Omental fat pad (tissue), 4 donors: Measurements from ENCODE around the gene DNAH9. TPM values are rescaled to one million over a fixed set of nuclear protein-coding genes. Genes with fewer than 3 reads are reported as not detected.
A peak's percentile ranks its signal among the peaks of the same experiment; 100 is the strongest.
"Not testable (repeated sequence)": the region's sequence is repeated elsewhere in the genome, so short reads cannot be mapped to it uniquely, and the experiment has no call there.

Source experiments
- ATAC-seq: fragments of 150-250 bp; one replicate; pipeline ENCODE4 v1.9.1; 2016; ENCODE audit warnings: mild to moderate bottlenecking, moderate library complexity; ENCODE audit not compliant: low FRiP score
- DNase-seq: peaks from one replicate; pipeline ENCODE4 v3.0.0-alpha.2; 2019; ENCODE audit warnings: low spot score
- CTCF ChIP-seq, 3 donors: fragments of 450-650 bp; IDR thresholded peaks; one replicate each; pipeline ENCODE4 v1.5.1; 2016 to 2017; ENCODE audit warnings: antibody characterized with exemption in 3 of 3, mild to moderate bottlenecking in 3 of 3, moderate library complexity in 2 of 3
- total RNA-seq, 4 donors: library from RNA; depleted of rRNA; stranded (reverse); fragments of >200 nt; gene quantifications; one replicate each; pipeline ENCODE4 v1.1.0, GENCODE V29; 2016

Gene DNAH9
- total RNA-seq, 4 donors from 2014 or later = 0.72 to 6.0 (median 3.1) TPM

GRCh38 chr17:11943759-11944347, 345.6 kb downstream of the DNAH9 start:
- ATAC-seq (no peak), DNase-seq (no peak)
- TF ChIP-seq CTCF (IDR thresholded peaks at IDR 0.05) = no peak

GRCh38 chr17:11944587-11944986, 346.3 kb downstream of the DNAH9 start:
- no peak for DNase-seq
- TF ChIP-seq CTCF (IDR thresholded peaks at IDR 0.05) = no peak
- ATAC-seq = no peak

- ATAC-seq (peak; percentile 92), DNase-seq (no peak)
- TF ChIP-seq CTCF (IDR thresholded peaks at IDR 0.05) = no peak
Measured at GRCh38 chr17:11948789-11949188, 350.5 kb downstream of the DNAH9 start.

- not testable (repeated sequence) for DNase-seq, ATAC-seq
Measured at GRCh38 chr17:11949571-11949970, 351.3 kb downstream of the DNAH9 start.

DNA sequence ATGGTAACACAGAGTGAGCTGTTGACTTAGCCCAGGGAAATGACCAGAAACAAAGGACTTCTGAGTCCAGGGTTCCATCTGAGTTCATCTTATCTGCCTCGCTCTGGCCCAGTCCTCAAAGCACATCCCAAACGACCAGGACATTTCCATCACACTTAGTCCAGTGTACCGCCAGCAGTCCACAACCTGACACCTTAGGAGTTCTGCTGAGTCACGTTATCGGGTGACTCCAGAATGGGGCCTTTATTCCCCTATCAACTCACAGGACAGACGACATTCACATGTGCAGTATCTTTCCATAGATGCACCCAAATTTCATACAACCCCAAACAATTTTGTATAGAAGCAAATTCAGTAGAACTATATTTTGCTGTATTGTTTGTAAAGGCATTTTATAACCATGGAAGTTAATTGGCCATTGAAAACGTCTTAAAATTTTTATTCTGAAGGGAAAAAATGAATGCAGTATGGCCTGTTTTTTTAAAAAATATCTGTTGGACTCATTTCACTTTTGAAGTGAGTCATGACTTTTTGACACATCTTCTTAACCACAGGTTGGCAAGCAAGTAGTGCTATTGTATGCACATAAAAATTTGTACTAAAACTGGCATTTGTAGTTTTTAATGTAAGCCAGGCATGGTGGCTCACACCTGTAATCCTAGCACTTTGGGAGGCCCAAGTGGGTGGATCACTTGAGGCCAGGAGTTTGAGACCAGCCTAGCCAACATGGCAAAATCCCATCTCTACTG, 352.7 kb downstream of the DNAH9 start:
- ATAC-seq = no peak
- no peak for DNase-seq
- no peak for TF ChIP-seq CTCF (IDR thresholded peaks at IDR 0.05)

- no peak for TF ChIP-seq CTCF (IDR thresholded peaks at IDR 0.05)
- no peak for DNase-seq
Measured at GRCh38 chr17:11952610-11953009, 354.3 kb downstream of the DNAH9 start.

GRCh38 chr17:11953924-11954323, 355.7 kb downstream of the DNAH9 start:
- ATAC-seq (no peak), DNase-seq (no peak)
- TF ChIP-seq CTCF (IDR thresholded peaks at IDR 0.05) = no peak

More at GRCh38 chr17:11952610-11953009, 354.3 kb downstream of the DNAH9 start:
- no peak for ATAC-seq
